ENCODE results near the gene LRPAP1.

Gene LRPAP1

GRCh38 chr4:3483471-3483921, 48.7 kb downstream of the LRPAP1 start:
- Histone ChIP-seq H3K4me3 (no peak overlapping the region), H3K36me3 (replicated peaks) (no peaks in the 10 kb centered on the region), H3K4me1 (no peaks in the 10 kb centered on the region), H3K9me3 (no peaks in the 10 kb centered on the region), H3K27me3 (ENCODE audit: low read depth) (peaks cover 63% of the 10 kb centered on the region)
- no peak for DNase-seq (ENCODE audit: low spot score in 2 of 2)
- in situ Hi-C loops (cut with MboI; ENCODE audit: low sequenced_read_pairs): loop anchor here (10.0 kb wide), 1 partner anchor 401 kb away; no protein-coding TSS in a partner anchor

GRCh38 chr4:3482707-3483106, 49.5 kb downstream of the LRPAP1 start:
- H3K27me3 ChIP-seq (ENCODE audit: low read depth): peaks cover 55% of the 10 kb centered on the region
- DNase-seq (ENCODE audit: low spot score in 2 of 2): no peak
- in situ Hi-C loops (cut with MboI; ENCODE audit: low sequenced_read_pairs): loop anchor here (10.0 kb wide), 1 partner anchor 402 kb away; no protein-coding TSS in a partner anchor
- no peaks in the 10 kb centered on the region for H3K36me3 ChIP-seq (replicated peaks)
- H3K4me1 ChIP-seq: no peaks in the 10 kb centered on the region
- H3K9me3 ChIP-seq: no peaks in the 10 kb centered on the region
- H3K4me3 ChIP-seq: no peak overlapping the region

- Histone ChIP-seq H3K9me3 (no peaks in the 10 kb centered on the region), H3K27me3 (ENCODE audit: low read depth) (peaks cover 47% of the 10 kb centered on the region), H3K4me1 (no peaks in the 10 kb centered on the region), H3K4me3 (no peak overlapping the region), H3K36me3 (replicated peaks) (no peaks in the 10 kb centered on the region)
- no peak for DNase-seq (ENCODE audit: low spot score in 2 of 2)
- in situ Hi-C loops (cut with MboI; ENCODE audit: low sequenced_read_pairs): loop anchor here (10.0 kb wide), 1 partner anchor 403 kb away; no protein-coding TSS in a partner anchor
Measured at GRCh38 chr4:3481783-3482393, 50.3 kb downstream of the LRPAP1 start.

GRCh38 chr4:3481113-3481531, 51.1 kb downstream of the LRPAP1 start:
- DNase-seq (ENCODE audit: low spot score in 2 of 2): no peak
- Histone ChIP-seq H3K9me3 (no peaks in the 10 kb centered on the region), H3K4me3 (no peak overlapping the region), H3K27me3 (ENCODE audit: low read depth) (peaks cover 45% of the 10 kb centered on the region), H3K4me1 (no peaks in the 10 kb centered on the region), H3K36me3 (replicated peaks) (no peaks in the 10 kb centered on the region)
- in situ Hi-C loops (cut with MboI; ENCODE audit: low sequenced_read_pairs): loop anchor here (10.0 kb wide), 1 partner anchor 404 kb away; no protein-coding TSS in a partner anchor

- Histone ChIP-seq H3K4me3 (no peak overlapping the region), H3K9me3 (no peaks in the 10 kb centered on the region), H3K4me1 (no peaks in the 10 kb centered on the region), H3K36me3 (replicated peaks) (no peaks in the 10 kb centered on the region), H3K27me3 (ENCODE audit: low read depth) (peaks cover 40% of the 10 kb centered on the region)
- in situ Hi-C loops (cut with MboI; ENCODE audit: low sequenced_read_pairs): loop anchor here (10.0 kb wide), 1 partner anchor 404 kb away; no protein-coding TSS in a partner anchor
- DNase-seq (ENCODE audit: low spot score in 2 of 2): peak; percentile 66 to 88
Measured at GRCh38 chr4:3480528-3481112, 51.6 kb downstream of the LRPAP1 start.

GRCh38 chr4:3479358-3480101, 52.7 kb downstream of the LRPAP1 start:
- Histone ChIP-seq H3K36me3 (replicated peaks) (no peaks in the 10 kb centered on the region), H3K4me3 (no peak overlapping the region), H3K4me1 (no peaks in the 10 kb centered on the region), H3K9me3 (no peaks in the 10 kb centered on the region), H3K27me3 (ENCODE audit: low read depth) (peaks cover 29% of the 10 kb centered on the region)
- no peak for DNase-seq (ENCODE audit: low spot score in 2 of 2)
- in situ Hi-C loops (cut with MboI; ENCODE audit: low sequenced_read_pairs): loop anchor here (10.0 kb wide), 1 partner anchor 405 kb away; no protein-coding TSS in a partner anchor

GRCh38 chr4:3478446-3479357, 53.5 kb downstream of the LRPAP1 start:
- Histone ChIP-seq H3K9me3 (no peaks in the 10 kb centered on the region), H3K36me3 (replicated peaks) (no peaks in the 10 kb centered on the region), H3K27me3 (ENCODE audit: low read depth) (peaks cover 25% of the 10 kb centered on the region), H3K4me3 (no peak overlapping the region), H3K4me1 (no peaks in the 10 kb centered on the region)
- in situ Hi-C loops (cut with MboI; ENCODE audit: low sequenced_read_pairs): no loop called here
- no peak for DNase-seq (ENCODE audit: low spot score in 2 of 2)

GRCh38 chr4:3477750-3478430, 54.3 kb downstream of the LRPAP1 start:
- no peaks in the 10 kb centered on the region for H3K4me1 ChIP-seq
- in situ Hi-C loops (cut with MboI; ENCODE audit: low sequenced_read_pairs): no loop called here
- H3K36me3 ChIP-seq (replicated peaks): no peaks in the 10 kb centered on the region
- peaks cover 19% of the 10 kb centered on the region for H3K27me3 ChIP-seq (ENCODE audit: low read depth)
- no peak for DNase-seq (ENCODE audit: low spot score in 2 of 2)
- H3K9me3 ChIP-seq: no peaks in the 10 kb centered on the region
- H3K4me3 ChIP-seq: no peak overlapping the region

- Histone ChIP-seq H3K9me3 (no peaks in the 10 kb centered on the region), H3K36me3 (replicated peaks) (no peaks in the 10 kb centered on the region), H3K4me1 (no peaks in the 10 kb centered on the region), H3K27me3 (ENCODE audit: low read depth) (peaks cover 14% of the 10 kb centered on the region), H3K4me3 (no peak overlapping the region)
- no peak for DNase-seq (ENCODE audit: low spot score in 2 of 2)
- in situ Hi-C loops (cut with MboI; ENCODE audit: low sequenced_read_pairs): no loop called here
Measured at GRCh38 chr4:3476936-3477749, 55.1 kb downstream of the LRPAP1 start.

- H3K27me3 ChIP-seq (ENCODE audit: low read depth): peaks cover 10% of the 10 kb centered on the region; the same call in 1 of the 2 replicates
- no peak overlapping the region for H3K4me3 ChIP-seq
- DNase-seq (ENCODE audit: low spot score in 2 of 2): no peak
- no peaks in the 10 kb centered on the region for H3K9me3 ChIP-seq
- in situ Hi-C loops (cut with MboI; ENCODE audit: low sequenced_read_pairs): no loop called here
- H3K36me3 ChIP-seq (replicated peaks): no peaks in the 10 kb centered on the region
- no peaks in the 10 kb centered on the region for H3K4me1 ChIP-seq
Measured at GRCh38 chr4:3476341-3476747, 55.9 kb downstream of the LRPAP1 start.

- Histone ChIP-seq H3K36me3 (replicated peaks) (no peaks in the 10 kb centered on the region), H3K27me3 (ENCODE audit: low read depth) (peaks cover 10% of the 10 kb centered on the region; the same call in 1 of the 2 replicates), H3K9me3 (no peaks in the 10 kb centered on the region), H3K4me3 (no peak overlapping the region), H3K4me1 (no peaks in the 10 kb centered on the region)
- in situ Hi-C loops (cut with MboI; ENCODE audit: low sequenced_read_pairs): no loop called here
- no peak for DNase-seq (ENCODE audit: low spot score in 2 of 2)
Measured at GRCh38 chr4:3475713-3476260, 56.4 kb downstream of the LRPAP1 start.

All from HAP-1 (cell line).